ENCODE data around the gene NOTCH4.

DNA sequence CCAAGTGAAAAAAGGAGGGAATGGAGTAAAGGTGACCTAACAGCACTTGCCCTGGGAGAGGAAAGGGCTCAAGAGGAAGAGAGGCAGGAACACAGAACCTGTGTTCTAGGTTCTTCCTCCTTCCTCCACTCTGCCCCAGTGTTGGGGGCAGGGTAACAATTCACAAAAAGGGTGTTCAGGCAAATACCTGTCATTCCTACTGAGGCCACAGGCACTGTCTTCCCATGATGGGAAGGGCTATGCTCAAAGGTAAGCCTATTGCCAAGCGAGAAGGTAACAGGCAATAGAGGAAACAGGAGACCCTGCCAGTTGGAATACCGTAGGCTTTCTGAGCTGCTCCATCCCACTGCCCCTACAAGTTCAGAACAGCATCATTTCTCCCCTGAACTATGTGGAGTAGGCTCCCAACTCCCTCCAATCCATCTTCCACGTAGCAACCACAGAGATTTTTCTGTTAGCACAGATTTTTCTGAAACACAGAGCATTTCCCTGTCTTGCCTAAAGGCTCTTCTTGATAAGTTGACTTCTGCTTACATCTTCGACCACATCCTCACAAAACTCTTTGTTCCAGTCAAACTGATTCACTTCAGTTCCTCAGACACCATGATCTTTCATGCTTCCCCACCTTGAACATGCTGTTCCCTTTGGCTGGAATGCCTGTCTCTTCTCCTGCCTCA, 50.7 kb downstream of the NOTCH4 start:
- TF ChIP-seq, protein P1, sequence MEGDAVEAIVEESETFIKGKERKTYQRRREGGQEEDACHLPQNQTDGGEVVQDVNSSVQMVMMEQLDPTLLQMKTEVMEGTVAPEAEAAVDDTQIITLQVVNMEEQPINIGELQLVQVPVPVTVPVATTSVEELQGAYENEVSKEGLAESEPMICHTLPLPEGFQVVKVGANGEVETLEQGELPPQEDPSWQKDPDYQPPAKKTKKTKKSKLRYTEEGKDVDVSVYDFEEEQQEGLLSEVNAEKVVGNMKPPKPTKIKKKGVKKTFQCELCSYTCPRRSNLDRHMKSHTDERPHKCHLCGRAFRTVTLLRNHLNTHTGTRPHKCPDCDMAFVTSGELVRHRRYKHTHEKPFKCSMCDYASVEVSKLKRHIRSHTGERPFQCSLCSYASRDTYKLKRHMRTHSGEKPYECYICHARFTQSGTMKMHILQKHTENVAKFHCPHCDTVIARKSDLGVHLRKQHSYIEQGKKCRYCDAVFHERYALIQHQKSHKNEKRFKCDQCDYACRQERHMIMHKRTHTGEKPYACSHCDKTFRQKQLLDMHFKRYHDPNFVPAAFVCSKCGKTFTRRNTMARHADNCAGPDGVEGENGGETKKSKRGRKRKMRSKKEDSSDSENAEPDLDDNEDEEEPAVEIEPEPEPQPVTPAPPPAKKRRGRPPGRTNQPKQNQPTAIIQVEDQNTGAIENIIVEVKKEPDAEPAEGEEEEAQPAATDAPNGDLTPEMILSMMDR (conservative IDR thresholded peaks at IDR 0.05; ENCODE audit: low read length), result no peak
- no peak for TF ChIP-seq EZH2phosphoT487 (IDR thresholded peaks at IDR 0.05; ENCODE audit: borderline replicate concordance)
